GM20431 (cell line): ENCODE results near the gene FICD.

Experiments used
- in situ Hi-C: fragments of 300-500 bp; cut with MseI, MboI; formaldehyde crosslinking; loops from one replicate; pipeline ENCODE4 v1.15.0; 2020; ENCODE audit warnings: low sequenced_read_pairs; ENCODE audit not compliant: unreplicated experiment

Gene FICD

DNA sequence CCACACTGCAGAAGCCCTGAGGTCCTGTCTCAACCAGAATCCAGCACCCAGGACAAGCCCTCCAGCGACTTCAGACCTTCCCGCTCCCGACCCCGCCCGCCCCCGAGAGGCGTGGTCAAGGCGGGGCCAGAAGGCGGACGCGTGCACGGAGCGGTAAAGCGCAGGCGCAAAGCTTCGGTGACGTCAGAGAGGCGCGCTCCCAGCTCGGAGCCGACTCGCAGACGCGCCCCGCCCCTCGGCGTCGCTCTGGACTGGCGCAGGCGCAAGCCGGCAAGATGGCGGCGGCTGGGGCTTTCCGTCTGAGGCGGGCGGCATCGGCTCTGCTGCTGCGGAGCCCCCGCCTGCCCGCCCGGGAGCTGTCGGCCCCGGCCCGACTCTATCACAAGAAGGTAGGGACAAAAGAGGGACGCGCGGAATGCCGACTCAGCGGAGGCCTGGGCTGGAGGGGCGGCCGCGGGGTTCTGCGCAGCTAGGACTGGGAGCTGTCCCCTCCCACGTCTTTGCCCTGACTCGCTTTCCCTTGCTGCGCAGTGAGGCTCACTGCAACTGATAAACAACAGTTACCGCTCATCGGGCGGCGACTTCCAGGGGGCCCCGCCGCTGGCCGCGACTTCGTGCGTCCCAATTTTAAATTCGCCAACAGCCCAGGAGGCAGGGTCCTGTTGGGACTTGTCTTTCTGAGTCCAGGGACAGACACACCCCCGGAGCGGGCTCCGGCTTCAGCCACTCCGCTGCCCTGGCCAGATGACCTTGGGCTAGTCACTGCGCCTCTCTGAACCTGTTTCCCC is 47.5 kb downstream of the FICD start, which contains the start of gene ISCU:
ISCU (plus strand) TSS at position 249 of the 788 bp plus-strand sequence; CDS start at position 276, 27 bp downstream.
- in situ Hi-C loops: loop anchor here (10.0 kb wide), 1 partner anchor 52 kb away; no protein-coding TSS in a partner anchor

- in situ Hi-C loops: loop anchor here (10.0 kb wide), 1 partner anchor 52 kb away; no protein-coding TSS in a partner anchor
Measured at GRCh38 chr12:108563136-108563803, 48.2 kb downstream of the FICD start.

- in situ Hi-C loops: loop anchor here (10.0 kb wide), 1 partner anchor 51 kb away; no protein-coding TSS in a partner anchor
Measured at GRCh38 chr12:108563804-108564151, 48.7 kb downstream of the FICD start.

DNA sequence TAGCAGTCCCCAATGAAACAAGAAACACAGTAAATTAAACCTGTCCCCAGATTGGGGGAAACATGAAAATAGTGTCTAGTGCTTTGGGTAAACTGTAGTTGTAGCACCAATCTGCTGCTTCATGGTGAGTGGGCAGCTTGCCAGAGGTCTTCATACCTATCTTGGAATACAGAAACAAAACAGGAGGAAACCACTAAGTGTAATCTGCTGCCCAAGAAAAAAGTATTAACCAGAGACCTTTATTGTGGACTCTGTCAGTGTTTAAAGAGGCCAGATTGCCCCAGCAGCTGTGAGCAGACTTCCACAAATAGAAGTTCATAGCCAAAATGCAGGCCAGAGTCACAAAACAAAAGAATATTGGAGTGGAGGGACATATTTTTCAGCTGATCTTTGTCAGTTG is 49.6 kb downstream of the FICD start:
- in situ Hi-C loops: loop anchor here (10.0 kb wide), 1 partner anchor 50 kb away; no protein-coding TSS in a partner anchor

DNA sequence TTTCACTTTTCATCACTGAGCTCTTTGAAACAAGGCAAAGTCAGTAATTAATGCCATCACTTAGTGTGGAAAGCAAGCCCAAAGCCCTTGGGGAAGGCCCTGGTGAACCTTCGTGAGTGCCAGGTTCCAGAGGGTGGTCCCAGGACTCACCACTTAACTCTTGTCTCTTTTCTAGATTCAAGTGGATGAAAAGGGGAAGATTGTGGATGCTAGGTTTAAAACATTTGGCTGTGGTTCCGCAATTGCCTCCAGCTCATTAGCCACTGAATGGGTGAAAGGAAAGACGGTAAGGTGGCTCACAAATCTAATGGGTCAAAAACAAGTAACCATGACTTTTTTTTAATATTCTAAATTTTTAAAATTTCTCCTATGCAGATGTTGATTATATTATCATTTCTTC is 50.1 kb downstream of the FICD start:
- in situ Hi-C loops: loop anchor here (10.0 kb wide), 1 partner anchor 50 kb away; no protein-coding TSS in a partner anchor

GRCh38 chr12:108565976-108566375 is 50.9 kb downstream of the FICD start:
- in situ Hi-C loops: loop anchor here (10.0 kb wide), 1 partner anchor 49 kb away; no protein-coding TSS in a partner anchor

DNA sequence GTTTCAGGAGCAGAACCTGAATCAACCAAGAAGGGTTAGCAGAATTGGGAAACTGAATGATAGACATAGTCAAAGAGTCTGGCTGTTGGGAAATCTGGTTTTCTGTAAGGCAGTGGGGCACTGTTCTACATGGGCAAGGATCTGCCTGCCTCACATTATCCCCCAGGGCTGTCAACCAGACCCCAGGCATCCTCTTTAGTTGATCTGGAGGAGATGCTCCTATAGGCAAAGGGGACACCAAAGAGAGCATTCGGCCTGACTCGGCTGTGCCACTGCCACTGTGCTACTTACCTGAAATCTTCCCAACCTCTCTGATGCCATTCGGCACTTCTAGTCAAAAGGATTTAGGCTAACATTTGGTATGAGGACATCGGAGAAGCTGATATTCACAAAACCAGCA is 51.4 kb downstream of the FICD start:
- in situ Hi-C loops: loop anchor here (10.0 kb wide), 1 partner anchor 48 kb away; no protein-coding TSS in a partner anchor

DNA sequence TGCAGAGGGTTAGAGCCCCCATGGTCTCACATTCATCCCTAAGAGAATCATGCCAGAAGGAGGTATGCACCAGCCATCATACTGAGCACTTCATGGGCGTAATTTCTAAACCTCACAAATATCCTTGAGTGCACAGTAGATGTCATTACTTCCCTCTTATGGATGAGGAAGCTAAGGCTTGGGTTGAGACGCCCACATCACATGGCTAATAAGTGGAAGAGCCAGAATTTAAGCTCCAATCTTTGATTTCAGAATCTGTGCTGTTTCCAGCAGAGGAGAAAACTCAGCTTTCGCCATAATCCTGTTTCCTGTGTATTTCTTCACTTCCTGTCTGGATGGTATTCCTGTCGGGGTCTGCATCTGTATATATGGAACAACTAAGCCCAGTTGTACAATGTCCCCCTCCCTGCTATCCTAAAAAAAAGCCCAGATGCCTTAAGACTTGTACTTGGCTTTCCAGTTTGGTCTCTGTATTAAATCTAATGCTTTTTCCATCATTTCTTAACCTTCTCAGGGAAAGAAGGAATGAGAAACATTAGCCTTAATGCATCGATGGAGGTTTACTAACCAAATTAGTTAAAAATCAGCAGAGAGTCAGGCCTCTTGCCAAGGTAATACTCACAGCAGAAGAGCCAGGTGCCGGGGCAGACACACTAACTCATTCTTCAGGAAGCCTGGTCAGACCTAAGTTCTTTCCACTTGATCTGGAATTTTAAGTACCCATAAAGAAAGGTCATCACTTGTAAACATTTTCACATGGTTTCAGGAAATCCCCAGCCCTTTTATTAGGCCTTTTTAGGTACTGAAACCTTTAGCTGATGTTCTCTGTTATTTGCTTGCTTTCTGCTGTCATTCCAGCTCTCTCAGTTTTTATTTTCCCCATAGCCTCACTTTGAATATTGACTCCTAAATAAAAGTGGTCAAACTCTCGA is 52.6 kb downstream of the FICD start:
- in situ Hi-C loops: loop anchor here (10.0 kb wide), 1 partner anchor 47 kb away; no protein-coding TSS in a partner anchor

GRCh38 chr12:108568338-108569154 is 53.5 kb downstream of the FICD start:
- in situ Hi-C loops: loop anchor here (10.0 kb wide), 1 partner anchor 46 kb away; no protein-coding TSS in a partner anchor
